ENCODE measurements around the gene GTF2F2. TPM values are rescaled to one million over a fixed set of nuclear protein-coding genes. Genes with fewer than 3 reads are reported as not detected.

The GTF2F2 gene
- total RNA-seq, 1 experiment from 2014 or later: 28.1 TPM

DNA sequence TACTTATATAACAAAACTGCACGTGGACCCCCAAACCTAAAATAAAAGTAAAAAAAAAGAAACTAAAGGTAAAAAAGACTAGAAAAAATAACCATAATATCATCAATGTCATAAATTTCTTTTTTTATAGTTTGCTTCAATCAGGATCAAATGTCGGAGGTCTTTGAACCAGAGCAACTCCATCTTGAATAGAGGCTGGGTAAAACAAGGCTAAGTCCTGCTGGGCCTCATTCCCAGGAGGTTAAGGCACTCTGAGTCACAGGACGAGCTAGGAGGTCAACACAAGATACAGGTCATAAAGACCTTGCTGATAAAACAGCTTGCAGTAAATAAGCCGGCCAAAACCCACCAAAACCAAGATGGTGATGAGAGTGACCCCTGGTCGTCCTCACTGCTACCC, 196.7 kb downstream of the GTF2F2 start:
- Histone ChIP-seq H3K9me3 (no peaks in the 10 kb centered on the region), H3K27me3 (replicated peaks; ENCODE audit: control insufficient read depth, insufficient read depth, low read length) (no peaks in the 10 kb centered on the region), H3K36me3 (ENCODE audit: control insufficient read depth, insufficient read depth, low read length) (no peaks in the 10 kb centered on the region), H3K4me1 (peaks cover 19% of the 10 kb centered on the region), H3K4me3 (ENCODE audit: low read depth, low read length) (no peak overlapping the region)
- Mint-ChIP-seq H3K27me3 (ENCODE audit: insufficient read depth, unreplicated experiment) (no peaks in the 10 kb centered on the region), H3K36me3 (ENCODE audit: insufficient read depth, unreplicated experiment) (peaks cover 4% of the 10 kb centered on the region), H3K4me1 (ENCODE audit: low read depth, unreplicated experiment) (peaks cover 9% of the 10 kb centered on the region), H3K27ac (ENCODE audit: unreplicated experiment) (no peak overlapping the region), H3K9me3 (ENCODE audit: unreplicated experiment) (no peaks in the 10 kb centered on the region), H3K4me3 (ENCODE audit: unreplicated experiment) (no peak overlapping the region)
- POLR2A ChIA-PET: interaction anchor here (0.5 kb wide), 1 partner anchor 67 kb away, joined by 3 read pairs; no protein-coding TSS in a partner anchor
- intact Hi-C loops (cut with micrococcal nuclease; ENCODE audit: unreplicated experiment): no loop called here
- DNase-seq: no peak
- no TSS peak for BruUV-seq (replicated peaks)
- TF ChIP-seq, protein P1, sequence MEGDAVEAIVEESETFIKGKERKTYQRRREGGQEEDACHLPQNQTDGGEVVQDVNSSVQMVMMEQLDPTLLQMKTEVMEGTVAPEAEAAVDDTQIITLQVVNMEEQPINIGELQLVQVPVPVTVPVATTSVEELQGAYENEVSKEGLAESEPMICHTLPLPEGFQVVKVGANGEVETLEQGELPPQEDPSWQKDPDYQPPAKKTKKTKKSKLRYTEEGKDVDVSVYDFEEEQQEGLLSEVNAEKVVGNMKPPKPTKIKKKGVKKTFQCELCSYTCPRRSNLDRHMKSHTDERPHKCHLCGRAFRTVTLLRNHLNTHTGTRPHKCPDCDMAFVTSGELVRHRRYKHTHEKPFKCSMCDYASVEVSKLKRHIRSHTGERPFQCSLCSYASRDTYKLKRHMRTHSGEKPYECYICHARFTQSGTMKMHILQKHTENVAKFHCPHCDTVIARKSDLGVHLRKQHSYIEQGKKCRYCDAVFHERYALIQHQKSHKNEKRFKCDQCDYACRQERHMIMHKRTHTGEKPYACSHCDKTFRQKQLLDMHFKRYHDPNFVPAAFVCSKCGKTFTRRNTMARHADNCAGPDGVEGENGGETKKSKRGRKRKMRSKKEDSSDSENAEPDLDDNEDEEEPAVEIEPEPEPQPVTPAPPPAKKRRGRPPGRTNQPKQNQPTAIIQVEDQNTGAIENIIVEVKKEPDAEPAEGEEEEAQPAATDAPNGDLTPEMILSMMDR (IDR thresholded peaks at IDR 0.05; ENCODE audit: insufficient read depth in 1 of 2, low read depth in 1 of 2, low read length in 1 of 2, severe bottlenecking in 1 of 2, unreplicated experiment in 1 of 2): no peak
- CTCF ChIA-PET: no interaction called here

DNA sequence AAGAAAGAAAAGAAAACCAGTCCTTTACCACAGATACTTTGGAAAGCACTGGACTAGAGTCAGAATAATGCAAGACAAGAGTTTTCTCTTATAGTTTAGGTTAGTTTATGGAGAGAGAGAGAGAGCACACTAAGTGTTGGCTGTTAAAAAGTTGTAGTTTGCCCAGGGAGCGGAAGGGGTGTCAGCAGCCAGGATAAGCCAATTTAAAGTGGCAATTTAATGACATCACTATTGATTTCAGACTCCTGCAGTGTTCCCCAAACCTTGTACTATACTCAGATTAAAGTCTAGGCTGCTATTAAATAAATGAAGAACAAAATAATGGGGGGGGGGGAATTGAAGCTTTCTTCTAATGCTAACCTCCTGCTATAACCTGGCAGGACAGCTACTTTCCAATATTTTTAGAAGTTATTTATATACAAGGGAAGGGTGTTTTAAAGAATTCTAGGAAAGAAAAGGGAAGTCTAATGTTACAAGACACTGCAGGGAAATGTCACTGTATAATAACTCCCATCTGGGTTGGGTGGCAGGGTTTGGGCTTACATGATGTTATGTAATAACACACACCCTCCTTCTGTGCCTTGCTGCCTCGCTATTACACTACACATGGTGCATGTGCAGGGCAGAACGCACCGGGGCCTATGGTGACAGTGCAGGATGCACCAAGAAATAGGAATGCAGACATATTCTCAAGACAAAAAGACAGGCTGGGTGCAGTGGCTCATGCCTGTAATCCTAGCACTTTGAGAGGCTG, 200.7 kb downstream of the GTF2F2 start:
- CTCF ChIA-PET: no interaction called here
- POLR2A ChIA-PET: no interaction called here

DNA sequence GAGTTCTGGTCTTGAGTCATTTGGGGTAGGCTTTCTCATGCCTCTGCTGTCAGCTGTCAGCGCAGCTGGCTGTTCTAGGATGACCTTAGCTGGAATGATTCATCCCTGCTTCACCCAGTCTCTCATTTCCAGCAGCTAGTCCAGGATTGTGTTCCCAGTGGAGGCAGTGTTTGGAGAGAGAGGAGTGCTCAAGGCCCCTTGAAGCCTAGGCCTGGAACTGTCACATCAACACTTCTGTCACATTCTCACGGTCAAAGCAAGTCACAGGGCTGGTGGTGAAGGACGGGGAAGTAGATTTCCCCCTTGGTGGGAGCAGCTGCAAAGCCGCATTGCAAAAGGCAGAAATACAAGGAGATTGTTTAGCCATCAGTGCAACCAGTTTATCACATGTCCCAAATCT, 205.5 kb downstream of the GTF2F2 start:
- peaks cover 5% of the 10 kb centered on the region; the same call in 1 of the 2 replicates for H3K4me1 ChIP-seq
- no peaks in the 10 kb centered on the region for H3K9me3 ChIP-seq
- TSS peak; percentile 6 for BruUV-seq (replicated peaks)
- H3K27me3 Mint-ChIP-seq (ENCODE audit: insufficient read depth, unreplicated experiment): peaks cover 4% of the 10 kb centered on the region
- H3K36me3 ChIP-seq (ENCODE audit: control insufficient read depth, insufficient read depth, low read length): no peaks in the 10 kb centered on the region
- intact Hi-C loops (cut with micrococcal nuclease; ENCODE audit: unreplicated experiment): no loop called here
- H3K4me3 Mint-ChIP-seq (ENCODE audit: unreplicated experiment): no peak overlapping the region
- peak overlapping the region; percentile 26 for H3K27ac Mint-ChIP-seq (ENCODE audit: unreplicated experiment)
- H3K9me3 Mint-ChIP-seq (ENCODE audit: unreplicated experiment): no peaks in the 10 kb centered on the region
- H3K27me3 ChIP-seq (replicated peaks; ENCODE audit: control insufficient read depth, insufficient read depth, low read length): no peaks in the 10 kb centered on the region
- H3K4me3 ChIP-seq (ENCODE audit: low read depth, low read length): no peak overlapping the region
- ChIA-PET POLR2A (no interaction called here), CTCF (interaction anchor here (1.0 kb wide), 1 partner anchor 14 kb away, joined by 6 read pairs; no protein-coding TSS in a partner anchor)
- TF ChIP-seq, protein P1 (IDR thresholded peaks at IDR 0.05; ENCODE audit: insufficient read depth in 1 of 2, low read depth in 1 of 2, low read length in 1 of 2, severe bottlenecking in 1 of 2, unreplicated experiment in 1 of 2): no peak
- DNase-seq: no peak
- H3K4me1 Mint-ChIP-seq (ENCODE audit: low read depth, unreplicated experiment): peaks cover under 1% of the 10 kb centered on the region
- H3K36me3 Mint-ChIP-seq (ENCODE audit: insufficient read depth, unreplicated experiment): peaks cover 67% of the 10 kb centered on the region

More for the DNA sequence above, 200.7 kb downstream of the GTF2F2 start:
- no TSS peak for BruUV-seq (replicated peaks)
- peaks cover 5% of the 10 kb centered on the region for H3K4me1 Mint-ChIP-seq (ENCODE audit: low read depth, unreplicated experiment)
- H3K27ac Mint-ChIP-seq (ENCODE audit: unreplicated experiment): no peak overlapping the region
- peaks cover 4% of the 10 kb centered on the region for H3K27me3 Mint-ChIP-seq (ENCODE audit: insufficient read depth, unreplicated experiment)
- intact Hi-C loops (cut with micrococcal nuclease; ENCODE audit: unreplicated experiment): no loop called here
- Histone ChIP-seq H3K36me3 (ENCODE audit: control insufficient read depth, insufficient read depth, low read length) (no peaks in the 10 kb centered on the region), H3K27me3 (replicated peaks; ENCODE audit: control insufficient read depth, insufficient read depth, low read length) (no peaks in the 10 kb centered on the region), H3K4me3 (ENCODE audit: low read depth, low read length) (no peak overlapping the region), H3K9me3 (no peaks in the 10 kb centered on the region), H3K4me1 (peaks cover 11% of the 10 kb centered on the region)
- no peak for DNase-seq
- no peaks in the 10 kb centered on the region for H3K9me3 Mint-ChIP-seq (ENCODE audit: unreplicated experiment)
- no peak overlapping the region for H3K4me3 Mint-ChIP-seq (ENCODE audit: unreplicated experiment)
- TF ChIP-seq, protein P1 (IDR thresholded peaks at IDR 0.05; ENCODE audit: insufficient read depth in 1 of 2, low read depth in 1 of 2, low read length in 1 of 2, severe bottlenecking in 1 of 2, unreplicated experiment in 1 of 2): no peak
- peaks cover 26% of the 10 kb centered on the region for H3K36me3 Mint-ChIP-seq (ENCODE audit: insufficient read depth, unreplicated experiment)

Measured in Caco-2 (cell line).